HUES6 (cell line): ENCODE data around the gene ACER3.
A peak's percentile ranks its signal among the peaks of the same experiment; 100 is the strongest.

Experiments
- H3K27ac ChIP-seq: 2 replicates; pipeline ENCODE4 v1.7.0; 2013; ENCODE audit warnings: low read depth, mild to moderate bottlenecking, low read length, inconsistent platforms
- H3K27me3 ChIP-seq: 2 replicates; pipeline ENCODE4 v1.6.1; 2013; ENCODE audit warnings: low read length; ENCODE audit not compliant: control insufficient read depth, insufficient read depth
- H3K36me3 ChIP-seq: 2 replicates; pipeline ENCODE4 v1.6.1; 2013; ENCODE audit warnings: low read length; ENCODE audit not compliant: control insufficient read depth, insufficient read depth
- H3K4me1 ChIP-seq: 2 replicates; pipeline ENCODE4 v1.6.1; 2013; ENCODE audit warnings: low read length; ENCODE audit not compliant: control insufficient read depth, insufficient read depth
- H3K4me3 ChIP-seq: 2 replicates; pipeline ENCODE4 v1.5.1; 2013; ENCODE audit warnings: low read depth, low read length
- H3K9ac ChIP-seq: one replicate; pipeline ENCODE4 v1.6.1; 2013; ENCODE audit warnings: mild to moderate bottlenecking, low read length
- H3K9me3 ChIP-seq: 2 replicates; pipeline ENCODE4 v1.6.1; 2013; ENCODE audit warnings: low read depth, low read length; ENCODE audit not compliant: control insufficient read depth, insufficient read depth

Gene ACER3

GRCh38 chr11:77069969-77070582 is 209.4 kb downstream of the ACER3 start:
- H3K4me1 ChIP-seq, result peaks cover 31% of the 10 kb centered on the region; the same call in 1 of the 2 replicates

GRCh38 chr11:77071077-77071476 is 210.4 kb downstream of the ACER3 start:
- no peaks in the 10 kb centered on the region for H3K27me3 ChIP-seq
- no peak overlapping the region for H3K9ac ChIP-seq
- H3K4me3 ChIP-seq, result no peak overlapping the region
- peaks cover 24% of the 10 kb centered on the region; the same call in 1 of the 2 replicates for H3K4me1 ChIP-seq
- H3K9me3 ChIP-seq, result no peaks in the 10 kb centered on the region
- no peak overlapping the region for H3K27ac ChIP-seq
- no peaks in the 10 kb centered on the region for H3K36me3 ChIP-seq

More at GRCh38 chr11:77069969-77070582, 209.4 kb downstream of the ACER3 start:
- Histone ChIP-seq H3K36me3 (no peaks in the 10 kb centered on the region), H3K9ac (no peak overlapping the region), H3K27ac (no peak overlapping the region), H3K9me3 (no peaks in the 10 kb centered on the region), H3K4me3 (no peak overlapping the region), H3K27me3 (0 out of 2 replicates have a peak, but pooled peaks cover 1% of the 10 kb centered on the region)

- no peak overlapping the region for H3K27ac ChIP-seq
- no peaks in the 10 kb centered on the region for H3K27me3 ChIP-seq
- peaks cover 24% of the 10 kb centered on the region; the same call in 1 of the 2 replicates for H3K4me1 ChIP-seq
- H3K9me3 ChIP-seq, result no peaks in the 10 kb centered on the region
- H3K4me3 ChIP-seq, result no peak overlapping the region
- H3K9ac ChIP-seq, result no peak overlapping the region
- H3K36me3 ChIP-seq, result no peaks in the 10 kb centered on the region
These were observed 211.2 kb downstream of the ACER3 start for GRCh38 chr11:77071671-77072605.

- Histone ChIP-seq H3K4me1 (peaks cover 18% of the 10 kb centered on the region; the same call in 1 of the 2 replicates), H3K9me3 (no peaks in the 10 kb centered on the region), H3K36me3 (no peaks in the 10 kb centered on the region), H3K9ac (no peak overlapping the region), H3K27ac (no peak overlapping the region), H3K27me3 (no peaks in the 10 kb centered on the region), H3K4me3 (no peak overlapping the region)
These were observed 212.2 kb downstream of the ACER3 start for GRCh38 chr11:77072851-77073327.

- peak overlapping the region; percentile 31 for H3K9ac ChIP-seq
- no peaks in the 10 kb centered on the region for H3K36me3 ChIP-seq
- no peak overlapping the region for H3K4me3 ChIP-seq
- no peak overlapping the region for H3K27ac ChIP-seq
- no peaks in the 10 kb centered on the region for H3K9me3 ChIP-seq
- H3K4me1 ChIP-seq, result peaks cover 14% of the 10 kb centered on the region; the same call in 1 of the 2 replicates
- no peaks in the 10 kb centered on the region for H3K27me3 ChIP-seq
These were observed 212.7 kb downstream of the ACER3 start for GRCh38 chr11:77073328-77074001.

- no peaks in the 10 kb centered on the region for H3K27me3 ChIP-seq
- no peak overlapping the region for H3K9ac ChIP-seq
- H3K27ac ChIP-seq, result no peak overlapping the region
- H3K36me3 ChIP-seq, result no peaks in the 10 kb centered on the region
- H3K4me3 ChIP-seq, result no peak overlapping the region
- peaks cover 14% of the 10 kb centered on the region; the same call in 1 of the 2 replicates for H3K4me1 ChIP-seq
- no peaks in the 10 kb centered on the region for H3K9me3 ChIP-seq
These were observed 213.5 kb downstream of the ACER3 start for GRCh38 chr11:77074205-77074604.

GRCh38 chr11:77074626-77075221 is 214.0 kb downstream of the ACER3 start:
- Histone ChIP-seq H3K9me3 (no peaks in the 10 kb centered on the region), H3K4me1 (peaks cover 14% of the 10 kb centered on the region; the same call in 1 of the 2 replicates), H3K36me3 (no peaks in the 10 kb centered on the region), H3K9ac (no peak overlapping the region), H3K4me3 (no peak overlapping the region), H3K27me3 (no peaks in the 10 kb centered on the region), H3K27ac (no peak overlapping the region)

- no peaks in the 10 kb centered on the region for H3K36me3 ChIP-seq
- no peaks in the 10 kb centered on the region for H3K27me3 ChIP-seq
- no peak overlapping the region for H3K9ac ChIP-seq
- no peak overlapping the region for H3K27ac ChIP-seq
- H3K9me3 ChIP-seq, result no peaks in the 10 kb centered on the region
- peaks cover 14% of the 10 kb centered on the region; the same call in 1 of the 2 replicates for H3K4me1 ChIP-seq
- H3K4me3 ChIP-seq, result no peak overlapping the region
These were observed 214.7 kb downstream of the ACER3 start for GRCh38 chr11:77075425-77075905.
